SKM-1 treated with dmso at 0.1 percent for 144 hours (cell line): Measurements from ENCODE around the gene HYAL1.
"Not testable (repeated sequence)": the region's sequence is repeated elsewhere in the genome, so short reads cannot be mapped to it uniquely, and the experiment has no call there.

Experiments
- DNase-seq: peaks from one replicate; lab custom pipeline; 2025; ENCODE audit not compliant: unreplicated experiment; lab: John Stamatoyannopoulos, UW

HYAL1 gene

DNA sequence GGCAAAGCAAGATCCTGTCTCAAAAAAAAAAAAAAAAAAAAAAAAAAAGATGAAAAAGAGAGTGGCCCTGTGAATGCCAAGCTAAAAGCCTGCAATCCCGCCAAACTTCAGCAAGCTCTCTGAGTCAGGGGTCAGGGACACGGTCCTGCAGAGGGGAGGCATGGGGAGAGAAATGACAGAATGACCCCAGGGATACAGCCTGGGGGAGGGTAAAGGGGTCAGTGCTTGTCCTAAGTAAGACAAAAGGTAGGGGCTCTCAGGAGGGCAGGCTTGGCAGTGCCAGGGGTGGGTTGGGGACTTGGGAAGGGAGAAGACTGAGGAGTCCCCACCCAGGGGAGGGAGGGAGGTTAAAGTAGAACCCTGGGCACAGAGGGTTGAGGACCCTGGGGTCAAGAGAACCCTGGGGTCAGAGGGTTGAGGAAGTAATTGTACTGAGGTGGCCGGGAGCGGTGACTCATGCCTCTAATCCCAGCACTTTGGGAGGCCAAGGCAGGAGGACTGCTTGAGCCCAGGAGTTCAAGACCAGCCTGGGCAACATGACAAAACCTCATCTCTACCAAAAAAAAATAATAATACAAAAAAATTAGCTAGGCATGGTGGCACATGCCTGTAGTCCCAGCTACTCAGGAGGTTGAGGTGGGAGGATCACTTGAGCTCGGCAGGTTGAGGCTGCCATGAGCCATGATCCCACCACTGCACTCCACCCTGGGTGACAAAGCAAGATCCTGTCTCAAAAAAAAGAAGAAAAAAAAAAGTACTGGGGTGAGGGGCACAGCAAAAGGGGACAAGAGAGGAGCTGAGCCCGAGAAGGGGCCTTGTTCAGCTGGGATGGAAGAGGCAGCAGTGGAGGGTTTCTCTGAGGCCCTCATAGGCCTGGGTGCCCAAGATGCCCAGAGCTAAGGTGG is 39.6 kb downstream of the HYAL1 start:
- no peak for DNase-seq

- no peak for DNase-seq
These were observed 40.6 kb downstream of the HYAL1 start for GRCh38 chr3:50262778-50263177.

DNA sequence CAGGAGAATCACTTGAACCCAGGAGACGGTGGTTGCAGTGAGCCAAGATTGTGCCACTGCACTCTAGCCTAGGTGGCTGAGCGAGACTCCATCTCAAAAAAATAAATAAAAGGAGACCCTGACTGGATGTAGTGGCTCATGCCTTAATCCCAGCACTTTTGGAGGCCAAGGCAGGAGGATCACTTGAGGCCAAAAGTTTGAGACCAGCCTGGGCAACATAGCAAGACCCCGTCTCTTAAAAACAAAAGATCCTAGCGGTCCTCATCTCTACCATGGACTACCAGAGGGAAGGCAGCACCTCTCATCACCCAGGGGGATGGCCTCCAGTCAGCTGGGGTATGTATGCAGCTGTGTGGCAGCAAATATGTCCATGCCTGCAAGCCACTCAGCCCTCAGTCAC is 41.2 kb downstream of the HYAL1 start:
- DNase-seq = not testable (repeated sequence)

DNA sequence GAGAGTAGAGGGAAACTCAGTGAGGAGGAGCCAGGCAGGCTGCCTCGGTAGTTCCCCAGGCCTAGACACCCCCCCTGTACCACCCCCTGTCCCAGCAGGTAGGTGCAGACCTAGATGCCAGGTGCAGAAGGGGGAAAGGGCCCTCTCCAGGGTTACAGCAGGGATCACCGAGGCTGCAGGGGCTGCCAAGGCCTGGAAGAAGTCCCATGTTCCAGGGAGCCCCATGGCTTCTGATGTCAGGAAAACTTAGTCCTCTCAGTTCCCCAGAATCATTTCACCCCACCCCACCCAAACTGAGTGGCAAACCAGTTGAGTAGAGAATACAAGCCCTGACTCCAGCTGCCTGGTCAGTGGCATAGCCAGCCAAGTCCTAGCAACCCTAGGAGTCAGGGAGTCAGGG is 41.9 kb downstream of the HYAL1 start:
- DNase-seq = no peak

- DNase-seq = no peak
These were observed 42.4 kb downstream of the HYAL1 start for GRCh38 chr3:50260942-50261441.

DNA sequence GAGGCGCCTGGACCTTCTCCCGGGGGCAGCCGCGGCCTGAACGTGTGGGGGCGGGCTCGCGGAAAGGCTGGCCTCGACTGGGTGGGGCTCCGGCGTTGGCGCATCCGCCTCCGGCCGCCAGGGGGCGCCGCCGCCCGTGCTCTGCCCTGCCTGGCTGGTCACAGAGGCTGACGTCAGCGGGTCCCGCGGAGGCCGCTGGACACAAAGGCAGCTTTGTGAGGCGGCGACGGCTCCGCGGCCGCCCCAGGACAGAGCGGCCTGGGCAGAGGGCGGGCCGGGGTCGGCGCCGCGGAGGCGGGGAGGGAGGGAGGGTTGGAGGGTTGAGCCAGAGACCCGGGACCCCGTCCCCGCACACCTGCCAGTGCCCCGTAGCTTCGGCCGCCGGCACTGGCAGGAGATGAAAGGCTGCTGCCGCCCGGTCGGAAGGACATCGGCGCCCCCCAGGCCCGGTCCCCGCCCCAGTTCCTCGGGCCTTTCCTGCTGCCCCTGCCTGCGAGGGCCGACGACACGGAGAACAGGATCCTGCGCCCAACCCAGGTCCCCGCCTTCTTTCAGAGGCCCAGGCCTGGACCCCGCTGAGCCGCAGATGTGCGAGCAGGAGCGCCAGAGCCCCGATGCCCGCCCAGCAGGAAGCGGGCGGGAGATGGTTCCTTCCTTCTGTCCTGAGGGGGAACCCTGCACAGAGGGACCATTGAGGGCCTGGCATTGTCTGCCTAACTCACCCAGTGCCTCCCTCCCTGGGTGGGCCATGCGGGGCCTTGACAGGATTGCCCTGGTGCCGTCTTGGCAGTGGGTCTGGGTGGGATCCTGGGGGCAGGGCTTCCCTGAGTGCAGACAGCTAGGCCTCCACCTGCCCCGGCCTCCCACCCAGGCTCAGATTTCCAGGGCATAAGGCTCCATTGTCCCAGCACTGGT is 43.1 kb downstream of the HYAL1 start:
- peak; percentile 84 for DNase-seq

- no peak for DNase-seq
These were observed 43.8 kb downstream of the HYAL1 start for GRCh38 chr3:50259432-50260026.

GRCh38 chr3:50258979-50259378 is 44.4 kb downstream of the HYAL1 start:
- DNase-seq = no peak

DNA sequence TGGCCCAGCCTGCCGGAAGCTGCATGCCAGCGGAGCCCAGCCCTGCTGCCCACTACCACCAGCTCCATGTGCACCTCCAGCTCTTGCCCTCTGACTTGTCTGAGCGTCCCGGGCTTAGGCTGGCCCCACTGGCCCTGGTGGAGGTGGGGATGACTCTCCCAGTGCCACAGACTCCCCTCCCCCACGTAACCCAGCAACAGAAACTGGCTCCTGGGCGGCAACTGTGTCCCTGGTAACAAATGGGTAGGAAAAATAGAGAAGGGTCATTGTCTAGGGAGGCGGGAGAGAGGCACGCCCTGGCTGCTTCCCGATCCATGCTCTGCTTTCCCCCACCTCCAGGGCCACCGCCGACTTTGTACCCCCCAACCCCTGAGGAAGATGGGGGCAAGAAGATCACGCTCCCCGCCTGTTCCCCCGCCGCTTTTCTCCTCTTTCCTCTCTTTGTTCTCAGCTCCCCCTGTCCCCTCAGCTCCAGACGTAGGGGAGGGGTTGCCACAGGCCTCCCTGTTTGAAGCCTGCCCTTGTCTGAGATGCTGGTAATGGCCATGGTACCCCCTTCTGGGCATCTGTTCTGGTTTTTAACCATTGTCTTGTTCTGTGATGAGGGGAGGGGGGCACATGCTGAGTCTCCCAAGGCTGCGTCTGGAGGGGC is 45.2 kb downstream of the HYAL1 start:
- DNase-seq = no peak

- DNase-seq = peak; percentile 25
These were observed 46.1 kb downstream of the HYAL1 start for GRCh38 chr3:50256978-50257890.

GRCh38 chr3:50255251-50255615 is 48.1 kb downstream of the HYAL1 start:
- no peak for DNase-seq

DNA sequence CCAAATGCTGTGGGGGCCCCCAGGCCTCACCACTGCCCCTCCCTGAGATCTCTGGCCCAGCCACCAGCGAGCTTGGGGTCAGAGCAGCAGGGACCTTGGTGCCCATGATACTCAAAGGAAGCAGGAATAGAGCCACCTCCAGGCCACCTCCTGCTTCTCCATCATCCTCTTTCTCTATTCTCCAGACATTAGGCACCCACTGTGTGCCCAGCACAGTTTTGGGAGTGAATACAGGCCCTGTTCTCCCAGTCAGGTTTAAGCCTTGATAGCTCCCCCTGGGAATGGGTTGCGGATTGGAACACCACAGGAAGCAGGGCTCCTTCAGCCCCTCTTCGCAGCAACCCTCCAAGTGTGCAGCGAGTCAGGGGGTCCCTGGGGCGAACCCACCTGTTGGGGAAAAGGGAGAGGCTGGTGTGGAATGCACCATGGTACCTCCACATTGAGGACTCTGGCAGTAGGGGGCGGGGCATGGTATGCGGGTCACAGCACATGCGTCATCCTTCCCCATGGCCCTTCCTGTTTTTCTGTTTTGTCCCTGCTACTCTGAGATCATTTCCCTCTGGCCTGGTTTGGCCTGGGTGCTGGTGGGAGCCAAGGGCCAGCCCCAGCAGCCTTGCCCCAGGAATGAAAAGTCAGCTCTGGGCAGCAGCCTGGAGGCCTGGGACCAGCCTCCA is 48.7 kb downstream of the HYAL1 start:
- DNase-seq = peak; percentile 58

DNA sequence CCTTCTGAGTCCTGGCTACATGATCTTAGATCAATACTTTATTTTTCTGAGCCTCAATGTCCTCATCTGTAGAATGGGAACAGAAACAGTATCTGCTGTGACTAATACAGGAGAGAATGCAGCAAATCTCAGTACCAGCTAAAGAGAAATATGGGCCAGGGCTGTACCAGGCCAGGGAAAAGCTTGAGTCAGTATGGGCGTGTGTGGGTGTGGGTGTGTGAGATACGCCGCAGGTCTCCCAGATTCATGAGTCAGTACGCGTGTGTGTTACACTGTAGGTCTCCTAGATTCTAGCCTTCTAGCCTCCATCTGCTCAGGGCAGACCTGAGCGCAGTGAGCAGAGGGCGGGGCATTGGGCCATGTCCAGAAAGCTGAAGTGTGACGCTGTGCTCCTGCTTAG is 52.2 kb downstream of the HYAL1 start:
- no peak for DNase-seq

GRCh38 chr3:50250514-50250913 is 52.9 kb downstream of the HYAL1 start:
- DNase-seq = no peak
